ENCODE results near the gene DDAH1.

DDAH1 gene

DNA sequence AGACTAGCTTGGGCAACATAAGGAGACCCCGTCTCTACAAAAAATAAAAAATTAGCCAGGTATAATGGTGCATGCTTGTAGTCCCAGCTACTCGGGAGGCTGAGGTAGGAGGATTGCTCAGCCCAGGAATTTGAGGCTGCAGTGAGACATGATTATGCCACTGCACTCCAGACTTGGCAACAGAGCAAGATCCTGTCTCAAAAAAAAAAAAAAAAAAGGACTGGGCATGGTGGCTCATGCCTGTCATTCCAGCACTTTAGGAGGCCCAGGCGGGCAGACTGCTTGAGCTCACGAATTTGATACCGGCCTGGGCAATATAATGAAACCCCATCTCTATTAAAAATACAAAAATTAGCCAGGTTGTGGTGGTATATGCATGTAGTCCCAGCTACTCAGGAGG is 141.2 kb downstream of the DDAH1 start:
- DNase-seq = no peak

GRCh38 chr1:85322655-85323054 is 142.3 kb downstream of the DDAH1 start:
- no peak for DNase-seq

- DNase-seq = no peak
These were observed 143.6 kb downstream of the DDAH1 start for GRCh38 chr1:85321237-85321964.

GRCh38 chr1:85320371-85321131 is 144.4 kb downstream of the DDAH1 start:
- DNase-seq = no peak

DNA sequence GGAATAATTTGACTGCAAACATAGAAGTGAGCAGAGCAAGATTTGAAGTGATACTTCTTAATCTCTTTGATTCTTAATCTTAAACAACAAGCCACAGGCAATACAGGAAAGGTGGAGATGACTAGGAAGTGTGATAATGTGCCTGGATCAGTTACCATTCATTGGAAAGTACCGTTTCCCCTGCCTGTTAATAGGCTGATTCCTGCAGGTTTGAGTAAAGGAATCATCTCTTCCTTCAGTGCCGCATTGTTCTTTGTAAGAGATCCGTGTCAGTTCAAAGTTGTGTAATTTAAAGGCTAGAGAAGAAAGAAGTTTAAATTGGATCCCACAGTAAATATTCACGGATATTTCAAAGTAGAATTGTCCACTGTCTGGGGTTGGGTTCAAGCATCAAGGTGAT is 145.0 kb downstream of the DDAH1 start:
- DNase-seq = no peak

DNA sequence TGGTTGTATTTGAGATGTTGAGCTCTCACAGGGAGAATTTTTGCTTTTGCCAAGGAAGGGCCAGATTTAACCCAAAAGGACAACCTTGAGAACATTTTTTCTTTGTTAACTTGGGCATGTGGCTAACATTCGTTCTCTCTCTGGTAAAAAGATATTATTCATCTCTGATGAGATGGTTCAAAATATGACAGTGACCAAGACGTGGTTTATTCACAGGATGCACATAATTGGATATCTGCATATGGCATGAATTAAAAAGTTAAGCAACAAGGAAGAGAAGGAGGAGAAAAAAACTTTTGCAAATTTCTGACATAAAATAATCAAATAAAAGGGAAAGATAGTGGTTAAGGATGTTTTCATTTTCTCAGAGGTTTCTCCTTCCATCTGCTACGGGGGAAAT is 145.5 kb downstream of the DDAH1 start:
- no peak for DNase-seq

DNA sequence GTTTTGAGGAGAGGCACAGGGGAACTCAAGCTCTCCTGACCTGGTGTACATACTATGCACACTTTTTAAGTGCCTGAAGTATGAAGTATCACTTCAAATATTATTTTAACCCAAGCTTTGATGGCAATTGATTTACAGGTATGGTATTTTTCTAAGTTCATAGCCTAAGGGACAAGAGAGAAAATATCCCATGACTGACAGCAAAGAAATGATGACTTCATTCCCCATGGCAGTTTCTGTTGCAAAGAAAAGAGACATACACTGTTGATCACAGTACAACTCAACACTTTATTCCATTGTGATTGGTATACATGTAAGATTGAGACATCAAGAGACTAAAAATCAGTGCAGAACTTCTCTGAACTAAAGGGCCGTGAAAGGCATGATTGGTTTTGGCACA is 146.7 kb downstream of the DDAH1 start:
- DNase-seq = no peak

DNA sequence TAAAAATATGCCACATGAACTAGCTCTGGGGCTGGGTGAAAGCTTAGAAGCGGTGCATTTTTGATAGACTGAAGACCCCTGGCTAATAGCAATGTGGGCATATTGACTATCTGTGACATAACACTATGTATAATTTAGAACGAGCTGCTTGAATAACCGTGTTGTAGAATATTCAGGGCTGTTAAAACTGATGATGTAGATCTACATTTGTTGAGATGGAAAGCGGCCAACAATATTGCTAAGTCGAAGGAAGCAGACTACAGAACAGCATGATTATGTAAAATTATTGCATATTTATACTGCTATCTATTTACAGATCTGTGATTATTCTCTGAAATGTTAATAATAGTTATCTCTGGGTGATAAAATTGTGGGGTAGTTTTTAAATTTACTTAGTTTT is 147.4 kb downstream of the DDAH1 start:
- no peak for DNase-seq

DNA sequence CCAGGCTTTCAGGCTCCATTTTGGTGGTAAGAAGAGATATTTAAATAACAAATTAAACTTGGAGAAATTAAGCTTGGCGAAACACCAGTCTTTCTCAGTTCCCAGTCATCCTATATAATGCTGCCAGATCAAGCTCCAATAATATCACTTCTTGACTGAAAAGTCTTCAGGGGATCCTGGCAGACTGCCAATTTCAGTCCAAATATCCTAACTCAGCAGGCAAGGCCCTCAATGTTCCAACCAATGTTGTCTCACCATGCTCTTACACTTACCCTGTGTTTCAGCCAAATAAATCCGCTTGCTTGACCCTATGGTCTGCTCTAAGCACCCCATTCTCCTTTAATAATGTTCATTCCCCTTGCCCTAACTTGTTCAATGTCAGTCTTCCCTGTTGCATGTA is 148.6 kb downstream of the DDAH1 start:
- no peak for DNase-seq

DNA sequence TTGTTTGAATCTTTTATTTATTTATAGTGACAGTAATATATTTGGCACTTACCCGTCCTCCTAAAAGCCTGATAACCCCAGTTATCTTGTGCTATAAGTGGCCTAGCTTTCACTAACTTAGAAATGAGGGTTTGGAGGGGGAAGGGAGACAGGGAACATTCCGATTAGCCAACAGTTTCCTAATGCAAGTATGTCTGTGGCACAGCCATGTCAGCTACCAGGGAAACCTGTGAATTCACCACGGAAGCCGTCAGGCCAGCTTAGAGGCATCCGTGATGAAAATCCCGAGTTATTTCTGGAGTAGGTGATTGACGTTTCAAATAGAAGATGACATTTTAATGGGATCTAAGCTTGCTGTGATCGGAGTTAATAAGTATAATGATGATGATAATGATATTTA is 149.2 kb downstream of the DDAH1 start:
- no peak for DNase-seq

DNA sequence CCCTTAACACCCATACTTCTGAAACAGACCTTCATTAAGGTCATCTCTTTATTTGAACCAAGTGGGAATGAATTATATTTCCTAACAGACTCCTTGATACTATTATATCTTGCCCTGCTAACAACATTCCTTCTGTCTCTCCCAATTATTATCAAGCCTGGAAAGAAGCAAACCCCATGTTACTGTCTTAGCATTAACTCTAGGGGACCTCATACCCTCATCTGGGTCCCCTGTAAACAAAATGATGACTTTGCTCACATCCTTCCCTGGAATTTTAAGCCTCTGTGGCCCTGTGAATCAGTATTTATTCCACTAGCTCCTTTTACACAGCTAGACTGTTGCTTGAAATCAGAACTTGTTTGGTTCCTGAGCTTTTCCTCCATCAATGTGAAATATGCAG is 150.2 kb downstream of the DDAH1 start:
- no peak for DNase-seq

GRCh38 chr1:85313888-85314696 is 150.9 kb downstream of the DDAH1 start:
- no peak for DNase-seq

- no peak for DNase-seq
These were observed 153.1 kb downstream of the DDAH1 start for GRCh38 chr1:85311818-85312217.

- no peak for DNase-seq
These were observed 156.1 kb downstream of the DDAH1 start for GRCh38 chr1:85308833-85309350.

DNA sequence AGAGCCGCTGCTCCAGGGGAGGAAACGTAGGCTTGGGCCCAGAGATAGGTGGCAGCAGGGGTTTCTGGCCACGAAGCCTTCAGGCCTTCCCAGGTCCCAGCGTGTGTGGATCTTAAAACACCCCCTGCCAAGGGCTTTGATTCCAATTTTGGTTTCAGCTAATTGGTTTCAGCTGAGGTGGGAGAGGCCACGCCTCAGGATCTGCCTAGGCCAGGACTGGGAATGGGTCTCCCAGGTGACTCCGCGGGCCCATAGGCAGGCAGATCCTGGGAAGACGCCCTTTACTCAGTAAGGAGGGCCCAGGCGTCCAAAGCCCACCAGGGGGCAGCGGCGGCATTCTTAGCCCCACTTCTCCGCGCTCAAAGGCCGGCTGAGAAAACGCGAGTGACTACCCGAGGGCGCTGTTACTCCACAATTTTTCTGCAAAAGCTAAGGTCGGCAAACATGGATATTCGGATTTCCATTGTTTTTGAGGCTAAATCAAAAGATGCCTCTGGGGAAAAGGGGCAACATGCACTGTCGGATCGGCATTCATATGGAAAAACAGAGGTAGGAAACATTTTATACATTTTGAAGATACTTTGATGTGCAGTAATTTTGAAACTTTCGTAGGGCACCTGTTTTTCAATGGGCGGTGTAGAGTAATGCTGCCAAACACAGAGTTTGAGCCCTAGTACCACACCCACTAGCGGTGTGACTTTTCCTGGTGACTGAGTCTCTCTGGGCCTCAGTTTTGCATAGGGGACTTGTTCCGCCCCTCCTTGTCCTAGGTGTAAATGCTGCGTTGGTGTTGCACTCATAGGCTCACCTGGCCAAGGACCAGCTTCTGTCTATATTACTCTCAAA is 156.7 kb downstream of the DDAH1 start:
- peak; percentile 62 to 68 for DNase-seq

GRCh38 chr1:85306236-85306635 is 158.7 kb downstream of the DDAH1 start:
- no peak for DNase-seq

DNA sequence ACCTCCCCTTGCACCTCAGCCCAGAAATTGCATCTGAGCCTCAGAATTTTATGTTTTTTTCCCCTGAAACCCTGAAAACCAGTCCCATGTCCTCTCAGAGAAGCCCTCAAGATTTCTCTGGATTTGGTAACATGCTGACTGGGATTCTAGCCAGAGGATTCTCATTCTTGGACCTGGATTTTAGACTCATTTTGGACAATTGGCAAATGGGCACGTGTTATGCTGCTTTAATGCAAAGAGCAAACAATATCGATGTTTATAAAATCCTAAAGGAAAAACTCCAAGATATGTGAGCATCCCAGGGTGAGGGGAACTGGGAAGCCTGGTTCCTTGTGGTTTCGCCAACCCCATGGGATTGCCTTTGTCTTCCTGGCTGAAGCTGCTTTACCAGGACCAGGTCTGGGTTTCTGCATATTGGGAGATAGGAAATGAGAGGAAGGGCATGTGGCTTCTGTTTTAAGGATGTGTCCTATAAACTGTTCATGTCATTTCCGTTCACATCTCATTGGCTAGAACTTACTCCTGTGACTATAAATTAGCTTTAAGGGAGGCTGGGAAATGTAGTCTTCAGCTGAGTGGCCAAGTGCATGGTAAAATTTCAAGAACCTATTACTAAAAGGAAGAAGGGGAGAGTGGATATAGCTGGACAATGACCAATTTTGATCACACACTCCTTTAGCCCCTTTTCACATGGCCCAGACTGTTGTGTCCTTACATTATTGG is 161.4 kb downstream of the DDAH1 start:
- no peak for DNase-seq

DNA sequence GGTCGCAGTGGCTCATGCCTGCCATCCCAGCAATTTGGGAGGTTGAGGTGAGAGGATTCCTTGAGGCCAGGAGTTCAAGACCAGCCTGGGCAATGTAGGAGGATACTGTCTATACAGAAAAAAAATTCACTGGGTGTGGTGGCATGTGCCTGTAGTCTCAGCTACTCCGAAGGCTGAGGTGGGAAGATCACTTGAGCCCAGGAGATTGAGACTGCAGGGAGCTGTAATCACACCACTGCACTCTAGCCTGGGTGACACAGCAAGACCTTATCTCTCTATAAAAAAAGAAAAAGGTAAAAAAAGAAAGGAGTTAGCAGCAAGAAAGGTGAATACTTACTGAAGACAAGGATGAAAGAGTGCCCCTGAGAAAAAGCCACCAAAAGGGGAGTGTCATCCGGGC is 164.8 kb downstream of the DDAH1 start:
- no peak for DNase-seq

DNA sequence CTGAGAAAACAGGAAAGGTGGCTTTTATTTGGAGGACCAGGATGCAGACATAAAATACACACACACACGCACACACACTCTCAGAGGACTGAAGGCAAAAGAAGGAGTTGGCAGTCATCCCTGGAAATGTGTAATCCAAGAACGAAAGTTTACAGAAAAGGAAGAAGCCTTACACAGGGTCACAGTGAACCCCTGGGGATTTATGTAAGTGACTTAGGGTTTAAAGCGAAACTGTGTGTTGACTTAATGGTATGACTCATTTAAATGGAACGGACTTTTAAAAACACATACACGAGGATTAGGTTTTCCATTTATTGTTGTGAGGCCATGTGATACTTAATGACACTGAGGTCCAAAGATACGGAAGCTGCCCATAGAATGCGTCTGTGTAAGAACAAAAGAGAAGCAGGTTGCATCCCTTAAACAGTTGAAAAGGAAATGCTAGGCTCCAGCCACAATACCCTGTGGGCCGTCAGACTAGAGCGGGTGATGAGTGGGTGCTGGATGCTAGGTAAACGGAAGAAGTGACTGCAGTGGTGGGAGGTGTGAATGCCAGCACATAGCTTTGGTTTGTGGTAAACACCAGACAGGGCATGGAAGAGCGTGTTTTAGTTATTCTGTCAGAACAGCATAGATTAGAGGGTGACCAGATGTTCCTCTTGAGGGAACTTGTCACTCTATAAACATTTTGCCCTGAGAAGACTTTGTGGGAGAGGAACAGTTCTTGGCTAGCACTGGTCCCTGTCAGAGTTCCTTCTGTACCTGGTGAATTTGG is 166.9 kb downstream of the DDAH1 start:
- no peak for DNase-seq

DNA sequence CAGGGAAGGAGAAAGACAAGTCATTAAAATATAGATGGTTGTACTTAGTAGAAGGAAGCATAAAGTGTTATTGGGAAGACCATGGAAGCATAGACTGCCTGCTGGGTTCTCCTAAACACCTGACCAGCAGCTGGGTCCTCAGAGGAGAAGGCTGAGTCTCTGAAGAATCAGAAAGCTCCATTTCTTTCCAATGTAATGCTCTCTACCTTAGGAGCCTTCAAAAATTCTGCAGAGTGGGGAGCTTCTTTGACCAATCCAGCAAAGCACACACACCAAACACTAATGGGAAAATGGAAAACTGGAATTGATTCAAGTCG is 167.5 kb downstream of the DDAH1 start:
- DNase-seq = no peak

DNA sequence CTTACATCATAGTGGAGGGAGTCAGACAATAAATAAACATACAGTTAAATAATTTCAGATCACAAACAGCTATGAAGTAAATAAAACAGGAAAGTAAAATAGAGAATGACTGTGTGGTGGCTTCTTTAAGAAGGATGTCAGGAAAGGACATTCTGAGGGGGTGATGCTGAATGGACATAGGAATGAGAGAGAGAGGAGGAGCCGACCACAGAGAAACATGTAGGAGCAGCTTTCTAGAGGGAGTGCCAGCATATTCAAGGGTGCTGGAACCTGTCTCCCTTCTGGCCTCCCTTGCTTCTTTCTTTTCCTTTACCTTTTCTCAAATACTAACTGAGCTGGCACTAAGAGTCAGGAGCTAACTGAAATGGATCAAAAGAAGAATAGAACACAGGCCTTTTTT is 168.0 kb downstream of the DDAH1 start:
- DNase-seq = no peak
